ENCODE data around the gene MYO18A.

- TF ChIP-seq, protein P1, sequence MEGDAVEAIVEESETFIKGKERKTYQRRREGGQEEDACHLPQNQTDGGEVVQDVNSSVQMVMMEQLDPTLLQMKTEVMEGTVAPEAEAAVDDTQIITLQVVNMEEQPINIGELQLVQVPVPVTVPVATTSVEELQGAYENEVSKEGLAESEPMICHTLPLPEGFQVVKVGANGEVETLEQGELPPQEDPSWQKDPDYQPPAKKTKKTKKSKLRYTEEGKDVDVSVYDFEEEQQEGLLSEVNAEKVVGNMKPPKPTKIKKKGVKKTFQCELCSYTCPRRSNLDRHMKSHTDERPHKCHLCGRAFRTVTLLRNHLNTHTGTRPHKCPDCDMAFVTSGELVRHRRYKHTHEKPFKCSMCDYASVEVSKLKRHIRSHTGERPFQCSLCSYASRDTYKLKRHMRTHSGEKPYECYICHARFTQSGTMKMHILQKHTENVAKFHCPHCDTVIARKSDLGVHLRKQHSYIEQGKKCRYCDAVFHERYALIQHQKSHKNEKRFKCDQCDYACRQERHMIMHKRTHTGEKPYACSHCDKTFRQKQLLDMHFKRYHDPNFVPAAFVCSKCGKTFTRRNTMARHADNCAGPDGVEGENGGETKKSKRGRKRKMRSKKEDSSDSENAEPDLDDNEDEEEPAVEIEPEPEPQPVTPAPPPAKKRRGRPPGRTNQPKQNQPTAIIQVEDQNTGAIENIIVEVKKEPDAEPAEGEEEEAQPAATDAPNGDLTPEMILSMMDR (IDR thresholded peaks at IDR 0.05; ENCODE audit: insufficient read depth, low read depth, low read length): no peak
- no peak for TF ChIP-seq EZH2 (IDR thresholded peaks at IDR 0.05; ENCODE audit: insufficient read depth, low read length)
Measured at GRCh38 chr17:29107933-29108822, 72.0 kb downstream of the MYO18A start.
